Osteoblast (primary cell): ENCODE data around the gene PITPNM1. TPM values are rescaled to one million over a fixed set of nuclear protein-coding genes. Genes with fewer than 3 reads are reported as not detected.

Source experiments
- DNase-seq: peaks from one replicate; pipeline ENCODE4 v3.0.0; 2011; ENCODE audit warnings: low spot score, mixed read lengths; ENCODE audit not compliant: insufficient read length; ENCODE audit errors: missing footprints
- H2AFZ ChIP-seq: 2 replicates; pipeline ENCODE4 v1.6.0; 2011; ENCODE audit warnings: mild to moderate bottlenecking, low read length
- H3K27ac ChIP-seq: 2 replicates; pipeline ENCODE4 v1.5.1; 2011; ENCODE audit warnings: mild to moderate bottlenecking, low read depth, low read length, moderate library complexity
- H3K27me3 ChIP-seq: 2 replicates; pipeline ENCODE4 v1.6.0; 2012; ENCODE audit warnings: mild to moderate bottlenecking, control low read depth, inconsistent platforms, low read length, moderate library complexity; ENCODE audit not compliant: insufficient read depth
- H3K36me3 ChIP-seq: 2 replicates; pipeline ENCODE4 v1.5.1; 2011; ENCODE audit warnings: mild to moderate bottlenecking, low read length, control low read depth, moderate library complexity; ENCODE audit not compliant: insufficient read depth
- H3K4me1 ChIP-seq: 2 replicates; pipeline ENCODE4 v1.5.1; 2011; ENCODE audit warnings: mild to moderate bottlenecking, low read length, control low read depth, moderate library complexity; ENCODE audit not compliant: insufficient read depth
- H3K4me2 ChIP-seq: 2 replicates; pipeline ENCODE4 v1.6.0; 2011; ENCODE audit warnings: mild to moderate bottlenecking, low read length; ENCODE audit not compliant: insufficient read depth
- H3K4me3 ChIP-seq: fragments of 200-600 bp; sonication (generic); 3 replicates; pipeline ENCODE4 v1.5.1; 2012; ENCODE audit warnings: mild to moderate bottlenecking, low read length, inconsistent platforms; ENCODE audit not compliant: insufficient read depth
- H3K79me2 ChIP-seq: 2 replicates; pipeline ENCODE4 v1.6.0; 2012; ENCODE audit warnings: mild to moderate bottlenecking, low read length, control low read depth, inconsistent platforms; ENCODE audit not compliant: insufficient read depth
- H3K9me3 ChIP-seq: 2 replicates; pipeline ENCODE4 v1.5.1; 2011; ENCODE audit warnings: low read depth, low read length, control low read depth
- H4K20me1 ChIP-seq: 2 replicates; pipeline ENCODE4 v1.6.0; 2012; ENCODE audit warnings: mild to moderate bottlenecking, low read length, control low read depth; ENCODE audit not compliant: insufficient read depth
- total RNA-seq: library from RNA; depleted of rRNA; stranded (reverse); fragments of >200 nt; gene quantifications from 2 replicates; pipeline ENCODE4 v1.2.3, GENCODE V29; 2012
- TF ChIP-seq, protein P1 (sequence below): IDR thresholded peaks from 2 replicates; pipeline ENCODE4 v1.5.1; 2011; ENCODE audit warnings: mild to moderate bottlenecking, low read depth, low read length, moderate library complexity; ENCODE audit errors: extremely low read depth

The PITPNM1 gene
- total RNA-seq, 1 donor = 14.1 TPM

DNA sequence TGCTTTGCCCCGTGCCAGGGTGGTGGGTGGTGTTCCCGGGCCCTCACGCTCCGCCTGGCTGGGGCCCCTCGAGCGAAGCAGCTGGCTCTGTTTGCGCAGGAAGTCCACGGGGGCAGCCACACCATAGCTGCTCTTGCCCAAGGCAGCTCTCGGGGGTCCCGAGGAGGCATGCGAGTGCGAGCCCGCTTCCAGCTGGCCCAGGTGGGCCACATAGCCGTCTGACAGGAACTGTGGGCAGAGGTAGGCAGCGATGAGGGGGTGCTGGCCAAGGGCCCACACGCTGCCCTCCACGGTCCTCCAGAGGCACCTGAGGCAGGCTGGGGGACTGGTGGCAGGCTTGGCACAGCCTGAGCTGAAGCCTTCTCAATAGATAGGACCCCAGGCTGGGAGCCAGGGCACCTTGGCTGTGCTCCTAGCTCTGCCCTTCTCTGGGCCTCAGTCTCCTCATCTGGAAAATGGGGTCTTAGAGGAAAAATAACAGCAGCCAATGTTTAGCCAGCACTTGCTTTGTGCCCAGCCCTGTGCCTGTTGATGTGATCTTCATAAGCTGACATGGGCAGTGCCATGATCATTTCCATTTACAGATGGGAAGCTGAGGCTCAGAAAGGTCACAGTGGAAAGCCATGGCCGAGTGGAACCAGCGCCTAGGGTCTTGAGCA, 13.0 kb downstream of the PITPNM1 start:
- Histone ChIP-seq H3K79me2 (no peaks in the 10 kb centered on the region), H3K36me3 (peaks cover 11% of the 10 kb centered on the region), H3K4me1 (no peaks in the 10 kb centered on the region), H3K9me3 (no peaks in the 10 kb centered on the region), H3K27me3 (no peaks in the 10 kb centered on the region), H4K20me1 (peaks cover 5% of the 10 kb centered on the region), H3K4me2 (no peak overlapping the region), H3K27ac (no peak overlapping the region), H3K4me3 (no peak overlapping the region), H2AFZ (no peak overlapping the region)
- peak; percentile 79 for DNase-seq
- TF ChIP-seq, protein P1, sequence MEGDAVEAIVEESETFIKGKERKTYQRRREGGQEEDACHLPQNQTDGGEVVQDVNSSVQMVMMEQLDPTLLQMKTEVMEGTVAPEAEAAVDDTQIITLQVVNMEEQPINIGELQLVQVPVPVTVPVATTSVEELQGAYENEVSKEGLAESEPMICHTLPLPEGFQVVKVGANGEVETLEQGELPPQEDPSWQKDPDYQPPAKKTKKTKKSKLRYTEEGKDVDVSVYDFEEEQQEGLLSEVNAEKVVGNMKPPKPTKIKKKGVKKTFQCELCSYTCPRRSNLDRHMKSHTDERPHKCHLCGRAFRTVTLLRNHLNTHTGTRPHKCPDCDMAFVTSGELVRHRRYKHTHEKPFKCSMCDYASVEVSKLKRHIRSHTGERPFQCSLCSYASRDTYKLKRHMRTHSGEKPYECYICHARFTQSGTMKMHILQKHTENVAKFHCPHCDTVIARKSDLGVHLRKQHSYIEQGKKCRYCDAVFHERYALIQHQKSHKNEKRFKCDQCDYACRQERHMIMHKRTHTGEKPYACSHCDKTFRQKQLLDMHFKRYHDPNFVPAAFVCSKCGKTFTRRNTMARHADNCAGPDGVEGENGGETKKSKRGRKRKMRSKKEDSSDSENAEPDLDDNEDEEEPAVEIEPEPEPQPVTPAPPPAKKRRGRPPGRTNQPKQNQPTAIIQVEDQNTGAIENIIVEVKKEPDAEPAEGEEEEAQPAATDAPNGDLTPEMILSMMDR = no peak

DNA sequence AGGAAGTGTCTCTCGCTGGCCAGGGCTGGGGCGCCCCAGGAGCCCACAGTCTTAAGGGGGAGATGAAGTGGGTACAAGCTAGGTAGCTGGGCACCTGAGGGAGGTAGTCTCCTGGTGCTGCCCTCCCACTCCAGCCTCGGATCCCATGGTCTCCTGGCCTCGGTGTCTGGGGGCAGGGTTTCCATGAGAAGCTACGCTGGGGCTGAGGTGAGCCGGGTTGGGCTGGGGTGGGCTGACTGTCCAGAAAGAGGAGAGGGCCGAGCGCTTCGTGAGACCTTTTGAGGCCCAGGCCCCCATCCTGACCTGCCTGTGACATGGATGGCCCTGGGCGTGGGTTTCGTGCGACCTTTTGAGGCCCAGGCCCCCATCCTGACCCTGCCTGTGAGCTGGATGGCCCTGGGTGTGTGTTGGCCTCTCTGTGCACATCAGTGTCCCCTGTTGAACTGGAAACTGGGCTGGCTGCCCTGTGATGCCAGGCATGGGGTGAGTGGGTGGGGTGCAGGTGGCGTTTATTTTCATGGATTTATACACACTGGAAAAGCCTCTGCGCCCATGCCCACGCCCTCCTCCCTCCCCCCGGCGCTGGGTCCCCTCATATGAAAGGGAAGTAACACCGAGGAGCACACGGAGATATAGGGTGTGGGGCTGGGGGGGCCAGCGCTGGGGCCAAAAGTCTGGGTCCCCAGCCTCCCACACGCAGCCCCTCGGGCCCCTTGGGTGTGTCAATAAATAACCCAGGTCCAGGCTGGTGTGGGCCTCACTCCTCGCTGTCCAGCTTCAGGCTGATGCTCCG, 13.7 kb downstream of the PITPNM1 start:
- no peak overlapping the region for H3K4me3 ChIP-seq
- H3K36me3 ChIP-seq = peaks cover 11% of the 10 kb centered on the region
- H4K20me1 ChIP-seq = peaks cover 5% of the 10 kb centered on the region
- no peak overlapping the region for H3K27ac ChIP-seq
- DNase-seq = peak; percentile 82
- H3K79me2 ChIP-seq = peaks cover 5% of the 10 kb centered on the region
- no peaks in the 10 kb centered on the region for H3K9me3 ChIP-seq
- H2AFZ ChIP-seq = no peak overlapping the region
- TF ChIP-seq, protein P1 = no peak
- H3K4me1 ChIP-seq = no peaks in the 10 kb centered on the region
- no peak overlapping the region for H3K4me2 ChIP-seq
- H3K27me3 ChIP-seq = no peaks in the 10 kb centered on the region

DNA sequence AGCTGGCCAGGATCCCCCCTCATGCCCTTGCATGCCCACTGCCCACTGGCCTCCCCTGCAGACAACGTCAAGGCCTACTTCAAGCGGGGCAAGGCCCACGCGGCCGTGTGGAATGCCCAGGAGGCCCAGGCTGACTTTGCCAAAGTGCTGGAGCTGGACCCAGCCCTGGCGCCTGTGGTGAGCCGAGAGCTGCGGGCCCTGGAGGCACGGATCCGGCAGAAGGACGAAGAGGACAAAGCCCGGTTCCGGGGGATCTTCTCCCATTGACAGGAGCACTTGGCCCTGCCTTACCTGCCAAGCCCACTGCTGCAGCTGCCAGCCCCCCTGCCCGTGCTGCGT, 14.5 kb downstream of the PITPNM1 start:
- no peak overlapping the region for H3K4me2 ChIP-seq
- H3K4me1 ChIP-seq = no peaks in the 10 kb centered on the region
- no peaks in the 10 kb centered on the region for H3K27me3 ChIP-seq
- H4K20me1 ChIP-seq = peaks cover 10% of the 10 kb centered on the region
- no peaks in the 10 kb centered on the region for H3K9me3 ChIP-seq
- TF ChIP-seq, protein P1 = no peak
- H3K4me3 ChIP-seq = no peak overlapping the region
- peaks cover 11% of the 10 kb centered on the region for H3K36me3 ChIP-seq
- H3K27ac ChIP-seq = no peak overlapping the region
- DNase-seq = peak; percentile 83
- peaks cover 8% of the 10 kb centered on the region for H3K79me2 ChIP-seq
- H2AFZ ChIP-seq = no peak overlapping the region
